ENCODE measurements around the gene PTPRN2. TPM values are rescaled to one million over a fixed set of nuclear protein-coding genes. Genes with fewer than 3 reads are reported as not detected.

PTPRN2 gene
- total and polyA plus RNA-seq, 2 of the 8 experiments (the other 6 are each of a cell fraction or from before 2014, with no cell fraction given): 2.6 to 4.5 TPM

- no peak overlapping the region for H3K27ac ChIP-seq (ENCODE audit: low read depth, low read length)
- H3K9me3 ChIP-seq (ENCODE audit: insufficient read depth in 2 of 2, low read depth in 1 of 2, low read length in 1 of 2): no peaks in the 10 kb centered on the region; a peak in 1 of 4 replicates
- H3K4me3 ChIP-seq (ENCODE audit: extremely low read depth in 1 of 4, insufficient read depth in 2 of 4, low read depth in 3 of 4, low read length in 4 of 4): no peak overlapping the region
- no peak overlapping the region for H2AFZ ChIP-seq (ENCODE audit: low read length)
- H2BK5ac ChIP-seq (ENCODE audit: low read depth, low read length): no peak overlapping the region
- no peak overlapping the region for H3K9ac ChIP-seq (replicated peaks in 1 of 4; ENCODE audit: extremely low read depth in 1 of 4, low read depth in 3 of 4, low read length in 3 of 4)
- no peaks in the 10 kb centered on the region for H4K20me1 ChIP-seq (replicated peaks in 1 of 2; ENCODE audit: control insufficient read depth in 1 of 2, insufficient read depth in 2 of 2, low read length in 2 of 2)
- H2BK12ac ChIP-seq (ENCODE audit: low read depth, low read length): no peak overlapping the region
- TF ChIP-seq BCL11A (IDR thresholded peaks at IDR 0.05; ENCODE audit: low read depth in 2 of 2, low read length in 2 of 2): no peak
- no peak for TF ChIP-seq FOSL1 (IDR thresholded peaks at IDR 0.05; ENCODE audit: insufficient read depth, low read depth, low read length)
- 84% methylated on average over 16 of the region's 16 CpGs; no CpG with 5 or more reads in 1 of the 2 experiments for WGBS, 2 experiments (ENCODE audit: extremely low coverage in 1 of 2, insufficient coverage in 1 of 2, insufficient read length in 1 of 2, insufficient replicate concordance in 2 of 2, low coverage in 1 of 2, low lambda C conversion rate in 2 of 2, missing lambda C conversion rate in 1 of 2)
- no peak overlapping the region for H2BK15ac ChIP-seq (ENCODE audit: low read length)
- no peak overlapping the region for H4K5ac ChIP-seq (ENCODE audit: insufficient read length, low read depth, low read length)
- ChIA-PET CTCF (ENCODE audit: partially characterized antibody) (no interaction called here), POLR2A (ENCODE audit: partially characterized antibody) (no interaction called here)
- no peak overlapping the region for H3K14ac ChIP-seq (ENCODE audit: insufficient read length)
- no peak overlapping the region for H3K18ac ChIP-seq (ENCODE audit: extremely low read depth, low read length)
- H3K4ac ChIP-seq (replicated peaks; ENCODE audit: insufficient read length, low read depth, low read length): no peak overlapping the region
- H2BK20ac ChIP-seq (ENCODE audit: low read length): no peak overlapping the region
- FAIRE-seq (no peak), DNase-seq (ENCODE audit: low read depth in 1 of 2, low spot score in 2 of 2) (no peak)
- H3K27me3 ChIP-seq (replicated peaks in 1 of 4; ENCODE audit: control insufficient read depth in 3 of 4, extremely low read depth in 1 of 4, insufficient read depth in 3 of 4, low read length in 3 of 4): no peaks in the 10 kb centered on the region; a peak in 2 of 7 replicates
- H2AK5ac ChIP-seq (ENCODE audit: low read depth, low read length): no peak overlapping the region
- H3K79me1 ChIP-seq (ENCODE audit: low read depth, low read length): no peaks in the 10 kb centered on the region
- H3K56ac ChIP-seq (replicated peaks; ENCODE audit: insufficient read length, low read depth, low read length): no peak overlapping the region
- H4K8ac ChIP-seq (ENCODE audit: extremely low read depth, insufficient read depth, low read length): no peak overlapping the region
- H3K4me2 ChIP-seq (ENCODE audit: insufficient read depth in 1 of 2, low read depth in 2 of 2, low read length in 2 of 2): no peak overlapping the region
- H4K91ac ChIP-seq (replicated peaks; ENCODE audit: insufficient read length, low read length): no peak overlapping the region
- H3K4me1 ChIP-seq (replicated peaks in 1 of 4; ENCODE audit: control insufficient read depth in 3 of 4, insufficient read depth in 4 of 4, low read length in 3 of 4): peaks cover 0 to 15% (median 8%) of the 10 kb centered on the region in 4 experiments; a peak in 6 of 7 replicates
- no peak overlapping the region for H3K23ac ChIP-seq (ENCODE audit: insufficient read length)
- no peak overlapping the region for H2BK120ac ChIP-seq (replicated peaks; ENCODE audit: low read depth, low read length)
- no peaks in the 10 kb centered on the region for H3K79me2 ChIP-seq (ENCODE audit: control insufficient read depth in 1 of 2, insufficient read depth in 2 of 2, low read length in 2 of 2)
- peaks cover 2% of the 10 kb centered on the region; the same call in 1 of the 2 replicates for H3K23me2 ChIP-seq (ENCODE audit: low read depth, low read length)
- H3K36me3 ChIP-seq (ENCODE audit: control insufficient read depth in 2 of 4, insufficient read depth in 4 of 4, low read length in 3 of 4): no peaks in the 10 kb centered on the region
These were observed 198.7 kb downstream of the PTPRN2 start for GRCh38 chr7:158388928-158389327.

Measured in H1 (cell line).